Measurements from ENCODE around the gene CHST11.
A peak's percentile ranks its signal among the peaks of the same experiment; 100 is the strongest.
"Not testable (repeated sequence)": the region's sequence is repeated elsewhere in the genome, so short reads cannot be mapped to it uniquely, and the experiment has no call there.

CHST11 gene

GRCh38 chr12:104532636-104533035 lies 75.9 kb downstream of the CHST11 start:
- DNase-seq = no peak

- DNase-seq = no peak
Measured at GRCh38 chr12:104533134-104533533, 76.4 kb downstream of the CHST11 start.

GRCh38 chr12:104534162-104534856 lies 77.6 kb downstream of the CHST11 start:
- DNase-seq = no peak

GRCh38 chr12:104534857-104535248 lies 78.1 kb downstream of the CHST11 start:
- no peak for DNase-seq

GRCh38 chr12:104535369-104535768 lies 78.6 kb downstream of the CHST11 start:
- DNase-seq = peak; percentile 95

GRCh38 chr12:104536841-104537240 lies 80.1 kb downstream of the CHST11 start:
- DNase-seq = peak; percentile 39

GRCh38 chr12:104538056-104538455 lies 81.3 kb downstream of the CHST11 start:
- no peak for DNase-seq

- DNase-seq = no peak
Measured at GRCh38 chr12:104538891-104539462, 82.2 kb downstream of the CHST11 start.

GRCh38 chr12:104544836-104545235 lies 88.1 kb downstream of the CHST11 start:
- no peak for DNase-seq

GRCh38 chr12:104546575-104546974 lies 89.8 kb downstream of the CHST11 start:
- no peak for DNase-seq

- DNase-seq = no peak
Measured at GRCh38 chr12:104547235-104547634, 90.5 kb downstream of the CHST11 start.

- peak; percentile 73 for DNase-seq
Measured at GRCh38 chr12:104549815-104550480, 93.2 kb downstream of the CHST11 start.

- DNase-seq = no peak
Measured at GRCh38 chr12:104551313-104551931, 94.7 kb downstream of the CHST11 start.

- DNase-seq = no peak
Measured at GRCh38 chr12:104553421-104553820, 96.7 kb downstream of the CHST11 start.

- no peak for DNase-seq
Measured at GRCh38 chr12:104555648-104556047, 98.9 kb downstream of the CHST11 start.

- no peak for DNase-seq
Measured at GRCh38 chr12:104557488-104558195, 100.9 kb downstream of the CHST11 start.

GRCh38 chr12:104560881-104561280 lies 104.1 kb downstream of the CHST11 start:
- no peak for DNase-seq

- DNase-seq = no peak
Measured at GRCh38 chr12:104562763-104563162, 106.0 kb downstream of the CHST11 start.

- not testable (repeated sequence) for DNase-seq
Measured at GRCh38 chr12:104564662-104565061, 107.9 kb downstream of the CHST11 start.

- no peak for DNase-seq
Measured at GRCh38 chr12:104565606-104566243, 109.0 kb downstream of the CHST11 start.

GRCh38 chr12:104566244-104566993 lies 109.7 kb downstream of the CHST11 start:
- no peak for DNase-seq
